ENCODE results near the gene FGF5.
A peak's percentile ranks its signal among the peaks of the same experiment; 100 is the strongest.
"Not testable (repeated sequence)": the region's sequence is repeated elsewhere in the genome, so short reads cannot be mapped to it uniquely, and the experiment has no call there.

Gene FGF5

DNA sequence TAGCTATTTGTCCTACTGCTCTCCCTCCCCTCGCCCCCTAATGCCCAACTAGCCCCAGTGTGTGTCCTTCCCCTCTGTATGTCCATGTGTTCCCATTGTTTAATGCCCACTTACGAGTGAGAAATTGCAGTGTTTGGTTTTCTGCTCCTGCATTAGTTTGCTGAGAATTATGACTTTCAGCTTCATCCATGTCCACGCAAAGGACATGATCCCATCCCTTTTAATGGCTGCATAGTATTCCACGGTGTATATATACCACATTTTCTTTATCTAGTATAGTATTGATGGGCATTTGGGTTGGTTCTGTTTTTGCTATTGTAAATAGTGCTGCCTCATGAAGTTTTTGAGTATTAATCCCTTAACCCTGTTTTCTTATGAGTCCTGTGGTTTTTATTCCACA is 35.4 kb downstream of the FGF5 start:
- FAIRE-seq = no peak

DNA sequence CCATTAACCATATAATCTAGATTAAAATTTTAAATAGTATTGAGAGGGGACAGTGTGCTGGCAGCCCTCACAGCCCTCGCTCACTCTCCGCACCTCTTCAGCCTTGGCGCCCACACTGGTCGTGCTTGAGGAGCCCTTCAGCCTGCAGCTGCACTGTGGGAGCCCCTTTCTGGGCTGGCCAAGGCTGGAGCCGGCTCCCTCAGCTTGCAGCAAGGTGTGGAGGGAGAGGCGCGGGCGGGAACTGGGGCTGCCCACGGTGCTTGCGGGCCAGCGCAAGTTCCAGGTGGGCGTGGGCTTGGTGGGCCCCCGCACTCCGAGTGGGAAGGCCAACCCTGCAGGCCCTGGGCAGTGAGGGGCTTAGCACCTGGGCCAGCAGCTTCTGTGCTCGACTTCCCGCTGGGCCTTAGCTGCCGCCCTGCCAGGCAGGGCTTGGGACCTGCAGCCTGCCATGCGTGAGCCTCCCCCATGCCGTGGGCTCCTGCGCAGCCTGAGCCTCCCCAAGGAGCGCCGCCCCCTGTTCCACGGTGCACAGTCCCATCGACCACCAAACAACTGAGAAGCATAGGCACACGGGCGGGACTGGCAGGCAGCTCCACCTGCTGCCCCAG is 36.3 kb downstream of the FGF5 start:
- no peak for FAIRE-seq

DNA sequence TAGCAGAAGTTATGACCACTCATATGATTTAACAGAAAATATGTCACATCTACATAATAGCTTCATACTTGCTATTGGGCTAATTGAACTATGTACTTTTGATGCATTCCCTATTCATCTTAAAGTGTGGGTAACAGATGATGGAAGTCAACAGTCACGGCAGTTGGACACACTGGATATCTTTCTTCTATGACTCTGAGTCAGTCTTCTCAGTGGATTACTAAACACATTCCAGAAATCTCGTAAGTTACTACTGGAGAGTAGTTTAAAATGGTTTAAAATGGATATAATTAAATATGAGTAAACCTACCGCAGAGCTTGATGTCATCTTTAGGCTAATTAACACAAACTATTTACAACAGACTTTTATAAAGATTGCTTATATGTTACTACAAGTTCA is 39.0 kb downstream of the FGF5 start:
- no peak for FAIRE-seq

- FAIRE-seq = no peak
Observed at GRCh38 chr4:80306260-80306659, 39.8 kb downstream of the FGF5 start.

DNA sequence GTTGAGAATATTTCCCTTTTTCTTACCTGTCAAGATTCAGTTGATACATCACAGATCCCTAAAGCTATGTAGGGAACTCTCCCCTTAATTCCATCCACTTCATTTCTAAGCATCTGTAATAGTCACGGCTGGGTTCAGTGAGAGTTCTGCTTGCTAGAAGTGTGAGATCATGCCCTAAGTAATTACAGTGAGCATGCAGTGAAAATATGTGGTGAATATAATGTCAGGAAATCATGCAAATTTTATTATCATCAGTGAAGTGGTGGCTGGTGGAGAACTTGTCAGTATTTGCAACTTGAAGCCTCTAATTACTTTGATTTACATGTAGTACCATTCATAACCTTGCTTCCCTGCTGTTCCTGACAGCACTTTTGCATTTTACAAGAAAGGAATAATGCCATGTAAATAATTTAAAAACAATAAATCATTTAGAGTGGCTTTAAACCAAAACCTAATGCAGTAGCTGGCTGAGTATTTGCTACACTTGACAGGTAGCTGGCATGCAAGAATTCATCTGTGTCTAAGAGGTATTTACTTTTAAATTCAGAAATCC is 40.8 kb downstream of the FGF5 start:
- FAIRE-seq = no peak

DNA sequence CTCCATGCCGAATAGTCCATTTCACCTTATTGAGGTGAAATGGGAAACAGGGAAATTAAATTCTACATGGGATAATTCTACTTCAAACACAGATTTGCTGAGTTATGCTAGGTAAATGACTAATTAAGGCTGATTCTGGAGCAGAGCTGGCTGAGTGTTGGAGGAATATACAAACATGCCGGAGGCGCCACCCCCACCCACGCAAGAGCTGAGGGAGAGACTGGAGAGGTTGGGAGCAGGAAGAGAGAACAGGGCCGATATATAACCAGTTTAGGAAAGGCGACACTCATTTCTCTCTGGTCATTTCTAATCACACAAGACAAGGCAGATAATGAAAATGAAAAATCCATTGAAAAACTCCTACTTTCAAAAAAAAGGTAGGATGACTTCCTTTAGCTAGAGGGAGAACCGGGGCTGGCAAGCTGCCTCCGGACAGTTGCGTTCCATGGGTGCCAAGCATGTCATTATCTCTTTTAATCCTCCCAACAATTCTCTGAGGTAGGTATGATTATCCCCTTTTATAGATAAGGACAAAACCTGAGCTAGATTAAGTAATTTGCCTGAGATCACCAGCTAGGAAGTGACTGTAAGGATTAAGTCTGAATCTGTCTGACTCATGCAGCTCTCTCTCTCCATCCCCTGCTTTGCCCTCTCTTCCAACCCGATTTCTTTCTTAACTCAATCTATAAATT is 41.5 kb downstream of the FGF5 start:
- FAIRE-seq = no peak

GRCh38 chr4:80308466-80308822 is 42.0 kb downstream of the FGF5 start:
- FAIRE-seq = no peak

DNA sequence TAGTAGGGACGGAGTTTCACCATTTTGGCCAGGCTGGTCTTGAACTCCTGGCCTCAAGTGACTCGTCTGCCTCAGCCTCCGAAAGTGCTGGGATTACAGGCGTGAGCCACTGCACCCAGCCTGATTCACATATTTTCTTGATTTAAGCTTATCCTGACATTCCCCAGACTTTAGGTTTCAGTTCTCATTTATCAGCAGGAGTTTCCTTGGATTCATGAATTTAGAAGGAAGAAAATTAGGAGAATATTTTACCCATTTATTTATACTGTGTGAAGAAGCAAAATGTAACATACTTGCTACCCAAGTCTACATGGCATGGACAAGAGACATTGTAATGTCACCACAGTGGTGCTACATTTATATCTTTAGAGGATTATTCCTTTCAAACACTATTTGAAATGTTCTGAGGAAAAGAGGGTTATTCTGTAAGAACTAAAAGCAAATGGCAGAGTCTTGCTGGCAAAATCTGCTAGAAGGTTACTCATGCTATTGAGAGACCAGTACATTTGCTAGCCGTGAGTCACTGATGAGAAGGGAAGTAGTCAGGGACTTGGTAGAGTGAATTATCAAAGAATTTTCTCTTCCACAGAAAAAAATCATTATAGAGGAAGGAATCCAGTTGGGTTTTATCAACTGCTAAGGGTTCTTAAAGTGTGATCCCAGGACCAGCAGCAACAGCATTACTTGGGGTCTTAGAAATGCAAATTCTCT is 43.0 kb downstream of the FGF5 start:
- FAIRE-seq = no peak

DNA sequence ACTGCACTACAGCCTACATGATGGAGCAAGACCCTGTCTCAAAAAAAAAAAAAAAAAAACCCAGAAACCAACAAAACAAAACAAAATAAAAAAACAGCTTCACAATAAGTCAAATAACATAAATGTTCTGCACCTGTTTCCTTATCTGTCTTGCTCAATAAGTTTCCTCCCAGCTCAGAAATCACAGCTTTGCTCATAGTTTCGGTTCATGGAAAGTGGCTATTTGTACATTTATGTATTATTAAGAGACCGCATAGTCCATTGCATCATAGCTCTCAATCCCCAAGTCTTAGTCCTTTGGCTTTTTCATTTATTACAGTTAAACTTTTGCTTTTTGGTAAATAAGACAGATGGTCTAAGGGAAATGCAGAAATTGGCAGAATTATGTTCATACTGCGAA is 44.7 kb downstream of the FGF5 start:
- no peak for FAIRE-seq

GRCh38 chr4:80312124-80312523 is 45.7 kb downstream of the FGF5 start:
- no peak for FAIRE-seq

GRCh38 chr4:80313627-80314026 is 47.2 kb downstream of the FGF5 start:
- FAIRE-seq = no peak

- not testable (repeated sequence) for FAIRE-seq
Observed at GRCh38 chr4:80315848-80316247, 49.4 kb downstream of the FGF5 start.

GRCh38 chr4:80321341-80321740 is 54.9 kb downstream of the FGF5 start:
- no peak for FAIRE-seq

DNA sequence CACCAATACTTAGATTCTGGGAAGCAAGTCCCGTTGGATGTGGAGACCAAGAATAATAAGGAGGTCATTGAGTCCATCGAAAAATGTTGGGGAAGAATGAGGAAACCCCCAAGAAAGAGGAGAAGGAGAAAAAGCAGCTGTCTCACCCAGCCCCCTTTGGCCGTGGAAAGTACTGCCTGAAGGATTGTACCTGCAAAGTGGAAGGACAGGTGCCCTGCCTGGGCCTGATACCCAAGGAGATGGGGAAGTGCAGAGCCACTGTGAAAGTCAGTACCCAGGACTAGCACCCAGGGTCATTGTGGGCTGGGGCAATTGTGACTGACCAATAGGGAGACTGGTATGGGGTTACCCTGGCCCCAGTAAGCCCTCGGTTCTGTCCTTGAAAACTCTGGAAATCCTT is 55.3 kb downstream of the FGF5 start:
- FAIRE-seq = no peak

GRCh38 chr4:80322716-80323115 is 56.3 kb downstream of the FGF5 start:
- no peak for FAIRE-seq

- FAIRE-seq = no peak
Observed at GRCh38 chr4:80324171-80324570, 57.7 kb downstream of the FGF5 start.

DNA sequence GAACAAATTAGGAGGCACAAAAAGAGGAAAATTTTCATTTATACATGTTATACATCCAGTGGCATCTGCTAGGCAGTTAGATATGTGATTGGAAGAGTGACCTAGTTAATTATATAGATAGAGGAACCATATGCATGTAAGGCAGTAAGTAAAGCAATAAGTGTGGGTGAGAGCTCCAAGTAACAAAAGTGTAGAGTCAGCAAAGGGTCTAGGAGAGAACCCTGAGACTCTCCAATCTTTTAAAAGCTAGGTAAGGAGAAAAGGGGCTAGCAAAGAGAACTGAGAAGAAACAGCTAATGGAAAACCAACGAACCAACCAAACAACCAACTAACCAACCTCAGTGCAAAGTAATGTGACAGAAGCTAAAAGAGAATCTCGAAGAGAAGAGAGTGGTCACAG is 65.2 kb downstream of the FGF5 start:
- no peak for FAIRE-seq

DNA sequence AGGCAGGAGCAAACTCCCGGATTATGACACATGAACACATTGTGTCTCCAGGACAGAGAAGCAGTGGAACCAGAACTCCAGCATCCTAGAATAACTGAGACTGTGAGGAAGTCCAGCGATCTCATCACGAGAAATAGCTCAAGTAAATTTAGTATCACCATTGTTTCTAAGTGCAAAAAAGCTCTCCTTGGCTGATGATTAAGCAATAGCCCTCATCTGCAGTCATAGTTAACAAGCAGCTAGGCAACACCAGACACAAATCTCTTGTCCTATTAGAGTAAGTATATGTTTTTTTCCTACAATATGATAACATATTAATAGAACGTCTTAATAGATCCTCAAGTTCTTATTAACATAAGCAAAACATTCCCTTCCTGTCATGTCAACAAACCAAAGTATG is 66.7 kb downstream of the FGF5 start:
- FAIRE-seq = no peak

- FAIRE-seq = peak; percentile 53
Observed at GRCh38 chr4:80334568-80334967, 68.1 kb downstream of the FGF5 start.

GRCh38 chr4:80335226-80335553 is 68.7 kb downstream of the FGF5 start:
- peak; percentile 51 for FAIRE-seq

DNA sequence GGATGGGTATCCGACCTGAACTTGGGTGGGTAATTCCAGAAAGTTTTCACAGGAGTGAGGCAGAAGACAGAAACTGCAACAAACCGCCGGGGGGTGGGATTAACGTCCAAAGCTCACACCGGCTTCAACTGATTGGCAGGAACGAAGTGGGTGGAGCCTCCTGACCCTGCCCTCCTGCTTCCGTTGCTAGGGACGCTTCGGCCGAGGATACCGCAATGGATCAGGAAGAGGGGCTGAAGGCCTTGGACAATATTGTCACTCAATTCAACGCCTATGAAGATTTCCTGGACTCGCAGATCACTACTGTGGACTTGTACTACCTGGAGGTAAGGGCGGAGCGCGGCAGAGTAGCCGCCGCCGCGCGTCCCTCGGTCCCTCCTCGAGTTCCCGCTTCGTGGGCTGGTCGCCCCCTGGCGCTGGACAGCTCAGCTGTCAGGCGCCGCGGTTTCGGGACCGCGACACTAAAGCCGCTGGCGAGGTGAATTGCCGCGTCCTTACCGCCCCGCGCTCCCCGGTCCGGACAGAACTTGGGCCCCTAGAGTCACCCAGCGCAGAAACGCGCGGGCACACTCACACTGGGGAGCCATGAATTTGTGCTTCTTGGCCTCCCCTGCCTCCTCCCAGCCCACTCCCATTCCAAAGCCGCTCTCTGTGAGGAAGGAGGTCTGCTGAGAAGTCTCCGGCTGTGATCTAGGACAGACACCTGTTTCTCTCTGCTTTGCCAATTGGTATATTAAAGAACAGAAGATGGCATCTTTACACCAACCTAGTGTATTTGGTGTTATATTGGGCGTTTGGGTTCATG is 69.3 kb downstream of the FGF5 start, which contains the start of gene CFAP299:
CFAP299 (plus strand) TSS at position 177 of the 805 bp plus-strand sequence.
- no peak for FAIRE-seq

DNA sequence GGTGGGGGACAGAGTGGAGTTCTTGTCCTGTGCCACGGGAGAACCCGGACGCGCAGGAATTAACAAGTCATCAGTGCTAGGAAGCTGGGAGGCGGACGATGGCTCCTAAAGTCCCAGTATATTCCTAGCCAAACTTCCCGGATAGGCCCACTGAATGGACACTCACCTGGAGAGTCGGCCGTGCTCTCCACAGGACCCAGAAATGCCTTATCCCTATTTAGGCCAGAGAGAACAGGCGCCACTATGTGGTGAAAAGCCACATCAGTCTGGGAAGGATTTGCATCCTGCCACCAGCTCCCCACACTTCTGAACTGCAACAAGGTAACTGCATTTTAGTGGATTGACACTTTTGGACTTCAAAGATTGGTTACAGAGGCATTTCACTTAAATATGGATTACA is 70.1 kb downstream of the FGF5 start:
- no peak for FAIRE-seq

- no peak for FAIRE-seq
Observed at GRCh38 chr4:80340036-80340435, 73.6 kb downstream of the FGF5 start.

All from colon (tissue), 2 donors.